Loucy (cell line): ENCODE data around the gene RIN3.

Experiments used
- H2AFZ ChIP-seq: fragments of 200-600 bp; sonication (generic); 2 replicates; pipeline ENCODE4 v1.6.0; 2016; ENCODE audit warnings: antibody characterized with exemption, mild to moderate bottlenecking, low read length, moderate library complexity
- H3F3A ChIP-seq: fragments of 200-600 bp; 2 replicates; pipeline ENCODE4 v1.6.0; 2016; ENCODE audit warnings: antibody characterized with exemption, low read depth, mild to moderate bottlenecking
- H3K27me3 ChIP-seq: fragments of 200-600 bp; sonication (generic); 2 replicates; pipeline ENCODE4 v1.6.1; 2014; ENCODE audit warnings: low read length, mild to moderate bottlenecking; ENCODE audit not compliant: insufficient read depth, poor library complexity, severe bottlenecking
- H3K36me3 ChIP-seq: fragments of 200-600 bp; sonication (generic); 2 replicates; pipeline ENCODE4 v1.6.1; 2016; ENCODE audit warnings: low read length; ENCODE audit not compliant: insufficient read depth
- H3K4me1 ChIP-seq: fragments of 200-600 bp; sonication (generic); 2 replicates; pipeline ENCODE4 v1.5.1; 2014; ENCODE audit warnings: low read length, mild to moderate bottlenecking; ENCODE audit not compliant: insufficient read depth, poor library complexity, severe bottlenecking
- H3K4me2 ChIP-seq: fragments of 200-600 bp; sonication (generic); 2 replicates; pipeline ENCODE4 v1.6.0; 2014; ENCODE audit warnings: antibody characterized with exemption, low read length, low read depth, mild to moderate bottlenecking; ENCODE audit not compliant: poor library complexity, severe bottlenecking
- H3K4me3 ChIP-seq: fragments of 200-600 bp; sonication (generic); 2 replicates; pipeline ENCODE4 v1.5.1; 2014; ENCODE audit warnings: low read length, mild to moderate bottlenecking, mixed read lengths; ENCODE audit not compliant: poor library complexity, severe bottlenecking
- H3K79me2 ChIP-seq: fragments of 200-600 bp; sonication (generic); 2 replicates; pipeline ENCODE4 v1.6.1; 2014; ENCODE audit warnings: low read length; ENCODE audit not compliant: insufficient read depth
- H3K9ac ChIP-seq: fragments of 200-600 bp; sonication (generic); 2 replicates; pipeline ENCODE4 v1.6.0; 2014; ENCODE audit warnings: mild to moderate bottlenecking, low read depth, low read length, moderate library complexity; ENCODE audit not compliant: poor library complexity, severe bottlenecking
- H3K9me2 ChIP-seq: fragments of 200-600 bp; sonication (generic); replicated peaks from 2 replicates; pipeline ENCODE4 v1.6.1; 2016; ENCODE audit warnings: low read depth, low read length, mixed read lengths
- H3K9me3 ChIP-seq: fragments of 200-600 bp; sonication (generic); 2 replicates; pipeline ENCODE4 v1.6.1; 2014; ENCODE audit warnings: mild to moderate bottlenecking, antibody characterized with exemption, low read length, low read depth; ENCODE audit not compliant: insufficient read depth
- H4K20me1 ChIP-seq: fragments of 200-600 bp; sonication (generic); 2 replicates; pipeline ENCODE4 v1.6.0; 2014; ENCODE audit warnings: antibody characterized with exemption, low read length, mild to moderate bottlenecking; ENCODE audit not compliant: insufficient read depth, poor library complexity, severe bottlenecking
- EZH2phosphoT487 ChIP-seq: fragments of 200-600 bp; IDR thresholded peaks from 2 replicates; pipeline ENCODE4 v1.6.1; 2018; ENCODE audit warnings: antibody characterized with exemption, mild to moderate bottlenecking, moderate library complexity, borderline replicate concordance
- TF ChIP-seq, protein P1 (sequence below): fragments of 200-600 bp; sonication (generic); conservative IDR thresholded peaks from 2 replicates; pipeline ENCODE4 v1.5.1; 2014; ENCODE audit warnings: mild to moderate bottlenecking, antibody characterized with exemption, low read length

The RIN3 gene

GRCh38 chr14:92499234-92499633, 14.3 kb upstream of the RIN3 start:
- H3K4me2 ChIP-seq = no peak overlapping the region
- no peaks in the 10 kb centered on the region for H3K79me2 ChIP-seq
- H3F3A ChIP-seq = no peaks in the 10 kb centered on the region
- no peaks in the 10 kb centered on the region for H3K9me3 ChIP-seq
- H2AFZ ChIP-seq = no peak overlapping the region
- H3K9ac ChIP-seq = no peak overlapping the region
- no peaks in the 10 kb centered on the region for H3K27me3 ChIP-seq
- H3K4me3 ChIP-seq = no peak overlapping the region
- TF ChIP-seq, protein P1, sequence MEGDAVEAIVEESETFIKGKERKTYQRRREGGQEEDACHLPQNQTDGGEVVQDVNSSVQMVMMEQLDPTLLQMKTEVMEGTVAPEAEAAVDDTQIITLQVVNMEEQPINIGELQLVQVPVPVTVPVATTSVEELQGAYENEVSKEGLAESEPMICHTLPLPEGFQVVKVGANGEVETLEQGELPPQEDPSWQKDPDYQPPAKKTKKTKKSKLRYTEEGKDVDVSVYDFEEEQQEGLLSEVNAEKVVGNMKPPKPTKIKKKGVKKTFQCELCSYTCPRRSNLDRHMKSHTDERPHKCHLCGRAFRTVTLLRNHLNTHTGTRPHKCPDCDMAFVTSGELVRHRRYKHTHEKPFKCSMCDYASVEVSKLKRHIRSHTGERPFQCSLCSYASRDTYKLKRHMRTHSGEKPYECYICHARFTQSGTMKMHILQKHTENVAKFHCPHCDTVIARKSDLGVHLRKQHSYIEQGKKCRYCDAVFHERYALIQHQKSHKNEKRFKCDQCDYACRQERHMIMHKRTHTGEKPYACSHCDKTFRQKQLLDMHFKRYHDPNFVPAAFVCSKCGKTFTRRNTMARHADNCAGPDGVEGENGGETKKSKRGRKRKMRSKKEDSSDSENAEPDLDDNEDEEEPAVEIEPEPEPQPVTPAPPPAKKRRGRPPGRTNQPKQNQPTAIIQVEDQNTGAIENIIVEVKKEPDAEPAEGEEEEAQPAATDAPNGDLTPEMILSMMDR = no peak
- no peak for TF ChIP-seq EZH2phosphoT487
- H3K4me1 ChIP-seq = peaks cover 13% of the 10 kb centered on the region
- H3K36me3 ChIP-seq = no peaks in the 10 kb centered on the region
- no peaks in the 10 kb centered on the region for H4K20me1 ChIP-seq
- H3K9me2 ChIP-seq = no peaks in the 10 kb centered on the region

DNA sequence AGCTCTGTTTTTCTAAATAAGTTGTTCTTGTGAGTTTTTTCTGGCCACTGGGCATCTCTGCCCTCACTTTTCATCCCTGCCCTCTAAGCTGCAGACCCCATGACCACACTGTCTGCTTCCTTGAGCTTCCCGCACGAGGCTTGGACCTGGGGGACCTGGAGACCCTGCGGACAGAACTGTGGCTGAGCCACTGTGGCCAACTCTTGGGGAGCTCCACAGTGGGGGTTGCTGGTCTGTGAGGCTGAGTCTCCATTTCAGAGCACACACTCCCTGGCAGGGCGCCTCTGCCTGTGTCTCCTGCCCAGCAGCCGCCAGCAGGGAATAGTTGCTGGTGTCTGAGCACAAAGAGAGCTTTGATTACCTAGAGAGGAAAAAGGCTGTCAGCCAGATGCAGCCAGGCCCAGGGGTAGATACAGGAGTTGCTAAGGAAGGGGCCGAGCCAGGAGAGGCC, 13.1 kb upstream of the RIN3 start:
- Histone ChIP-seq H3K36me3 (no peaks in the 10 kb centered on the region), H3K79me2 (no peaks in the 10 kb centered on the region), H4K20me1 (no peaks in the 10 kb centered on the region), H3K4me1 (peaks cover 13% of the 10 kb centered on the region), H2AFZ (no peak overlapping the region), H3K4me2 (no peak overlapping the region), H3K9me2 (no peaks in the 10 kb centered on the region), H3K4me3 (no peak overlapping the region), H3K9ac (no peak overlapping the region), H3K27me3 (no peaks in the 10 kb centered on the region), H3F3A (no peaks in the 10 kb centered on the region), H3K9me3 (no peaks in the 10 kb centered on the region)
- TF ChIP-seq EZH2phosphoT487 = no peak
- TF ChIP-seq, protein P1 = no peak

DNA sequence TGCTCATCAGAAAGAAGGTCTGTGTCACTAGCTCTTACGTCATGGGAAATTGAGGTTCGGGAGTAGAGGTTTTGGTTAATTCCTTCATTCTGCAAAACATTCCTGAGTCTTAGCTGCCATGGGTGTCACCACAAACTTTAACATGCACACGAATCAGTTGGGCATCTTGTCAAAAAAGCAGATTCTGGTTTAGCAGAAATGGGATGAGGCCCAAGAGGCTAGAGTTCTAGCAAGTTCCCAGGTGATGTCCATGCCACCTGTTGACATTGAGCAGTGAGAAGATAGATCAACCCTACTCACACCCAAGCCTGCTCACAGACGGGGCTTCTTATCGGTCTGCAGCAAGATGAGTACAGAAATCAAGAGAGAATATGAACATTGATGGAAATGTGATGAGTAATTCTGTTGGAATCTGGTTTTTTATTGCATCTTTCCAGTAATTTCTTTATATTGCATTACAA, 11.7 kb upstream of the RIN3 start:
- Histone ChIP-seq H3F3A (no peaks in the 10 kb centered on the region), H3K27me3 (no peaks in the 10 kb centered on the region), H3K9me3 (no peaks in the 10 kb centered on the region), H3K79me2 (no peaks in the 10 kb centered on the region), H3K9ac (no peak overlapping the region), H3K9me2 (no peaks in the 10 kb centered on the region), H3K4me3 (no peak overlapping the region), H3K4me2 (no peak overlapping the region), H4K20me1 (no peaks in the 10 kb centered on the region), H2AFZ (no peak overlapping the region), H3K36me3 (no peaks in the 10 kb centered on the region), H3K4me1 (peaks cover 3% of the 10 kb centered on the region)
- TF ChIP-seq, protein P1 = no peak
- TF ChIP-seq EZH2phosphoT487 = no peak
